ENCODE measurements around the gene UCK1. TPM values are rescaled to one million over a fixed set of nuclear protein-coding genes. Genes with fewer than 3 reads are reported as not detected.

UCK1 gene
- total RNA-seq, 1 donor from 2014 or later, result 30.4 TPM

DNA sequence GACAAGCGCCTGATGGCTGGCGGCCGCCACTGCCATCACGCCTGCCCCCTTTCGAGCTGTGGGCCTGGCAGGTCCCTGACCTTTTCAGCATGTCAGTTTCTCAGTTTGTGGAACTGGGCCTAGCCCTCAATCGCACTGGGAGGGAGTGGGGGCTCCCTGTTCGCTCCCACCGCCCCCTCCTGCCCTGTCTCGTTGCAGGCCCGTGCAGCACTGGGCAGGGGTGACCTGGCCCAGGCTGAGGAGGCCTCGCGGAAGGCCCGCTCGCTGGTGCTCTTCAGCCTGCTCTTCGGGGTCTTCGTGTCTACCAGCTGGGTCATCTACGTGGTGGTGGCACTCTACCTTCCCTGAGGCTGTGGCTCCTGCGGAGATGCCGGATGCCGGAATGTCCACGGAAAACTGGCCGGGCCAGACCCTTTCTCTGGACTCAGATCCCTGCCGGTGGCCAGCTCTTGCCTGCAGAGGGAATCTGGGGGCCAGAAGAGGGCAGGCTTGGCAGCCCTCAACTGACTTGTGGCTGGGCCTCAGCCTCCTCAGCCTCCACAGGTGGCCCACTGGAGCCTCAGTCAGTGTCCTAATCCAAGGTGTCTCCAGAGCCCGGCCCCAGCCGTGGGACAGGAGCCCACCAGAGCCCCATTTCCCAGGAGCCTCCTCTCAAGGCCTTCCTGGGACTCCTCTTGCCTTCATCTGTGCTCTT is 26.9 kb upstream of the UCK1 start:
- ATAC-seq (ENCODE audit: low read depth), result no peak
- no peak overlapping the region for H3K4me3 Mint-ChIP-seq

GRCh38 chr9:131555841-131556673 is 25.0 kb upstream of the UCK1 start:
- ChIA-PET CTCF (no interaction called here), POLR2A (no interaction called here)
- no peaks in the 10 kb centered on the region for H3K4me1 Mint-ChIP-seq
- ATAC-seq (ENCODE audit: low read depth) (no peak), DNase-seq (no peak)
- TF ChIP-seq, protein P1, sequence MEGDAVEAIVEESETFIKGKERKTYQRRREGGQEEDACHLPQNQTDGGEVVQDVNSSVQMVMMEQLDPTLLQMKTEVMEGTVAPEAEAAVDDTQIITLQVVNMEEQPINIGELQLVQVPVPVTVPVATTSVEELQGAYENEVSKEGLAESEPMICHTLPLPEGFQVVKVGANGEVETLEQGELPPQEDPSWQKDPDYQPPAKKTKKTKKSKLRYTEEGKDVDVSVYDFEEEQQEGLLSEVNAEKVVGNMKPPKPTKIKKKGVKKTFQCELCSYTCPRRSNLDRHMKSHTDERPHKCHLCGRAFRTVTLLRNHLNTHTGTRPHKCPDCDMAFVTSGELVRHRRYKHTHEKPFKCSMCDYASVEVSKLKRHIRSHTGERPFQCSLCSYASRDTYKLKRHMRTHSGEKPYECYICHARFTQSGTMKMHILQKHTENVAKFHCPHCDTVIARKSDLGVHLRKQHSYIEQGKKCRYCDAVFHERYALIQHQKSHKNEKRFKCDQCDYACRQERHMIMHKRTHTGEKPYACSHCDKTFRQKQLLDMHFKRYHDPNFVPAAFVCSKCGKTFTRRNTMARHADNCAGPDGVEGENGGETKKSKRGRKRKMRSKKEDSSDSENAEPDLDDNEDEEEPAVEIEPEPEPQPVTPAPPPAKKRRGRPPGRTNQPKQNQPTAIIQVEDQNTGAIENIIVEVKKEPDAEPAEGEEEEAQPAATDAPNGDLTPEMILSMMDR (IDR thresholded peaks at IDR 0.05), result no peak
- peaks cover 2% of the 10 kb centered on the region for H3K9me3 Mint-ChIP-seq
- peaks cover 36% of the 10 kb centered on the region for H3K27me3 Mint-ChIP-seq
- no peak overlapping the region for H3K27ac Mint-ChIP-seq
- intact Hi-C loops (cut with micrococcal nuclease), result no loop called here
- H3K4me3 Mint-ChIP-seq, result no peak overlapping the region
- no peaks in the 10 kb centered on the region for H3K36me3 Mint-ChIP-seq (ENCODE audit: low read depth)

More for the DNA sequence above, 26.9 kb upstream of the UCK1 start:
- no peak for DNase-seq
- ChIA-PET CTCF (no interaction called here), POLR2A (no interaction called here)
- H3K9me3 Mint-ChIP-seq, result peaks cover 2% of the 10 kb centered on the region
- H3K4me1 Mint-ChIP-seq, result no peaks in the 10 kb centered on the region
- TF ChIP-seq, protein P1 (IDR thresholded peaks at IDR 0.05), result no peak
- intact Hi-C loops (cut with micrococcal nuclease), result no loop called here
- peaks cover 2% of the 10 kb centered on the region for H3K36me3 Mint-ChIP-seq (ENCODE audit: low read depth)
- H3K27me3 Mint-ChIP-seq, result peaks cover 23% of the 10 kb centered on the region
- H3K27ac Mint-ChIP-seq, result no peak overlapping the region

DNA sequence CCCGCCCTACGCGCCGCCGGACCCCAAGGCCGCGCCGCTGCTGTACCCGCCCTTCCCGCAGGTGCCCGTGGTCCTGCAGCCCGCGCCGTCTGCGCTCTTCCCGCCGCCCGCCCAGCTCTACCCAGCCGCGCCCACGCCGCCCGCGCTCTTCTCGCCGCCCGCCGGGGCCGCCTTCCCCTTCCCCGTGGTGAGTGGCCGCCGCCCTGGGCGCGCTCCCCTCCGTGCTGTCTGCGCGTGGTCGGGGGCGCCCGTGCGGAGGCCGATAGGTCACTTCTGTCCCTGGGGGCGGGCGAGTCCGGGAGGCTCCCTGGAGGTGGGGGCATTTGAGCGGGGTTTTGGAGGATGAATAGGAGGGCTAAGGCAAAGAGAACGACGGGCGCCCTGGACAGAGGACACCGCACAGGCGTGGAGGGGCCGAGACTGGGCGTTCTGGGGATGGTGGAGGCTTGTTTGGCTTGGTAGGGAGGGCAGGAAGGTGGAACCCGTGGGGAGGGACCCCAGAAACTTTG is 23.8 kb upstream of the UCK1 start:
- H3K36me3 Mint-ChIP-seq (ENCODE audit: low read depth), result no peaks in the 10 kb centered on the region
- peaks cover 40% of the 10 kb centered on the region for H3K27me3 Mint-ChIP-seq
- ATAC-seq (ENCODE audit: low read depth) (no peak), DNase-seq (no peak)
- intact Hi-C loops (cut with micrococcal nuclease), result no loop called here
- H3K4me3 Mint-ChIP-seq, result no peak overlapping the region
- H3K27ac Mint-ChIP-seq, result no peak overlapping the region
- no peaks in the 10 kb centered on the region for H3K4me1 Mint-ChIP-seq
- CTCF ChIA-PET, result no interaction called here
- POLR2A ChIA-PET, result no interaction called here
- TF ChIP-seq, protein P1 (IDR thresholded peaks at IDR 0.05), result no peak
- H3K9me3 Mint-ChIP-seq, result no peaks in the 10 kb centered on the region

GRCh38 chr9:131554087-131554842 is 23.2 kb upstream of the UCK1 start:
- Mint-ChIP-seq H3K27me3 (peaks cover 46% of the 10 kb centered on the region), H3K4me1 (no peaks in the 10 kb centered on the region), H3K9me3 (no peaks in the 10 kb centered on the region), H3K36me3 (ENCODE audit: low read depth) (no peaks in the 10 kb centered on the region), H3K27ac (no peak overlapping the region), H3K4me3 (no peak overlapping the region)
- ChIA-PET CTCF (no interaction called here), POLR2A (interaction anchor here (1.0 kb wide), 1 partner anchor 68 kb away, joined by 6 read pairs; no protein-coding TSS in a partner anchor)
- DNase-seq, result no peak
- intact Hi-C loops (cut with micrococcal nuclease), result no loop called here
- TF ChIP-seq, protein P1 (IDR thresholded peaks at IDR 0.05), result no peak
- ATAC-seq (ENCODE audit: low read depth), result no peak
